ENCODE measurements around the gene HSPE1.
"Not testable (repeated sequence)": the region's sequence is repeated elsewhere in the genome, so short reads cannot be mapped to it uniquely, and the experiment has no call there.

Gene HSPE1
- long read RNA-seq, donor 1, transcript HSPE1-201 (4 exons, 950 nt) = major isoform, 380 of 511 reads
- long read RNA-seq, donor 1, transcript HSPE1-202 (3 exons, 570 nt) = minor isoform, 13 of 511 reads
- long read RNA-seq, donor 1, transcript HSPE1-206 (2 exons, 569 nt) = minor isoform, 10 of 511 reads
- long read RNA-seq, donor 1, partial matches to known transcripts = 87 of 511 reads
- long read RNA-seq, donor 1, other reads (novel, unspliced or antisense) = 13 of 511 reads
- long read RNA-seq, donor 2, transcript HSPE1-202 (3 exons, 570 nt) = minor isoform, 5 of 283 reads
- long read RNA-seq, donor 2, transcript HSPE1-201 (4 exons, 950 nt) = major isoform, 231 of 283 reads
- long read RNA-seq, donor 2, transcript HSPE1-206 (2 exons, 569 nt) = minor isoform, 5 of 283 reads
- long read RNA-seq, donor 2, partial matches to known transcripts = 41 of 283 reads
- long read RNA-seq, donor 2, other reads (novel, unspliced or antisense) = 0 of 283 reads
- long read RNA-seq, donor 3, transcript HSPE1-201 (4 exons, 950 nt) = major isoform, 92 of 120 reads
- long read RNA-seq, donor 3, partial matches to known transcripts = 23 of 120 reads
- long read RNA-seq, donor 3, other reads (novel, unspliced or antisense) = 0 of 120 reads
- long read RNA-seq, donor 4, transcript HSPE1-206 (2 exons, 569 nt) = minor isoform, 7 of 290 reads
- long read RNA-seq, donor 4, transcript HSPE1-202 (3 exons, 570 nt) = minor isoform, 7 of 290 reads
- long read RNA-seq, donor 4, transcript HSPE1-201 (4 exons, 950 nt) = major isoform, 210 of 290 reads
- long read RNA-seq, donor 4, partial matches to known transcripts = 57 of 290 reads
- long read RNA-seq, donor 4, other reads (novel, unspliced or antisense) = 7 of 290 reads
- long read RNA-seq, donor 5, transcript HSPE1-202 (3 exons, 570 nt) = minor isoform, 7 of 360 reads
- long read RNA-seq, donor 5, transcript HSPE1-201 (4 exons, 950 nt) = major isoform, 302 of 360 reads
- long read RNA-seq, donor 5, partial matches to known transcripts = 46 of 360 reads
- long read RNA-seq, donor 5, other reads (novel, unspliced or antisense) = 0 of 360 reads
- long read RNA-seq, donor 6, transcript HSPE1-201 (4 exons, 950 nt) = major isoform, 233 of 346 reads
- long read RNA-seq, donor 6, transcript HSPE1-206 (2 exons, 569 nt) = minor isoform, 5 of 346 reads
- long read RNA-seq, donor 6, transcript HSPE1-202 (3 exons, 570 nt) = minor isoform, 9 of 346 reads
- long read RNA-seq, donor 6, partial matches to known transcripts = 92 of 346 reads
- long read RNA-seq, donor 6, other reads (novel, unspliced or antisense) = 5 of 346 reads
- long read RNA-seq, donor 7, transcript HSPE1-206 (2 exons, 569 nt) = minor isoform, 5 of 409 reads
- long read RNA-seq, donor 7, transcript HSPE1-201 (4 exons, 950 nt) = major isoform, 311 of 409 reads
- long read RNA-seq, donor 7, transcript HSPE1-202 (3 exons, 570 nt) = minor isoform, 11 of 409 reads
- long read RNA-seq, donor 7, partial matches to known transcripts = 75 of 409 reads
- long read RNA-seq, donor 7, other reads (novel, unspliced or antisense) = 5 of 409 reads
- long read RNA-seq, donor 8, transcript HSPE1-202 (3 exons, 570 nt) = minor isoform, 6 of 301 reads
- long read RNA-seq, donor 8, transcript HSPE1-201 (4 exons, 950 nt) = major isoform, 234 of 301 reads
- long read RNA-seq, donor 8, partial matches to known transcripts = 38 of 301 reads
- long read RNA-seq, donor 8, other reads (novel, unspliced or antisense) = 16 of 301 reads

DNA sequence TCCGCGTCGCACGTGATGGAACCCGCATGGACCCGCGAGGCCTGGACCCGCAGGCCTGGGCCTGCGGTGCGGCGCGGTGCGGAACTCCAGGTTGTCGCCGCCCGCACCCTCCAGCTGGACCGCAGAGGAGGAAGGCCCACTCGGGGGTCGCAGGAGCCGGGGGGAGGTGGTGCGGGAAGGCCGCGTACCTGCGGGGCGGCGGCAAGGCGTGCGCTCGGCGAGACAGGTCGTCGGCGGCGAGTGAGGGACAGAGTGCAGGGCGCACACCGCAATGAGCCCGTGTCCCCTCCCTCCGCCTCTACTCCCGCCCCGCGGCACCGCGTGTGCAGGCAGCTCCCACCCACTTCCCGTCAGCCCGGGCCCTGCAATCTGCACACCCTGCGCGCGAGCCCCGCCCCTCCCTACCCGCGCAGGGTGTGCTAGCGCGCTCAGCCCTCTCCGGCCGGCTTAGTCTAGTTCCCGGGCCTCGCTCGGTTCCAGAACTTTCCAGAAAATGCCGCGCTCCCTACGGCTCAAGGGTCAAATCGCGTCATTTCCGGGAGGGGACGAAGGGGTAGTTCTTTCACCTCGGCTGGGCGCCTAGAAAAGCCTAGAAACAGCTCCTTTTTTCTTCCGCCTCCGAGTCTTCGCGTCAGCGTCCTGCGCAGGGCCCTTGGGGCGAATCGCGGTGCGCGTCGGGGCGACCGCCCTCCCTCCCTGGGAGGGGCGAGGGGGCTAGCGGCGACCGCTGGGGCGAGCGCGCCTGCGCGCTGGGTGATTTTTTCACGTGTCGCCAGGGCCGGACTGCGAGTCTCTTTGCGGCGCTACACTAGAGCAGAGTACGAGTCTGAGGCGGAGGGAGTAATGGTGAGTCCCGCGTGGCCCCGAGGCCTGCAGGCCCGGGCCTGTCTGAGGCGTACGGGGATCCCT lies at the start of gene HSPE1, which contains the start of gene HSPD1:
TSS of gene HSPE1 (plus strand) at position 786 of the 909 bp plus-strand sequence. CDS start at position 844, 58 bp downstream.
TSS of gene HSPD1 (minus strand) at position 247 of the 909 bp plus-strand sequence. CDS start 992 bp downstream, outside the sequence.
- peak; percentile 96 for DNase-seq

DNA sequence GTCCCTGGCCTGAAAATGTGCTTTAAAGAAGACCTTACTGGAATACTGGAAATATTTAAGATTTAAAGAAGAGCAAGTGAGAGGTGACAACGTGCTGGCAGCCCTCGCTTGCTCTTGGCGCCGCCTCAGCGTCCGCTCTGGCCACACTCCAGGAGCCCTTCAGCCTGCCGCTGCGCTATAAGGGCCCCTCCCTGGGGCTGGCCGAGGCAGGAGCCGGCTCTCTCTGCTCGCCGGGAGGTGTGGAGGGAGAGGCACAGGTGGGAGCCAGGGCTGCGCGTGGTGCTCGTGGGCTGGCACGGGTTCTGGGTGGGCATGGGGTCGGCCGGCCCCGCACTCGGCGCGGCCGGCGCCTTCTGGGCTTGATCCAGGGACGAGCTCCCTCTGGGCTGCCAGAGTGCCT lies 49.7 kb upstream of the HSPE1 start:
- DNase-seq = no peak

DNA sequence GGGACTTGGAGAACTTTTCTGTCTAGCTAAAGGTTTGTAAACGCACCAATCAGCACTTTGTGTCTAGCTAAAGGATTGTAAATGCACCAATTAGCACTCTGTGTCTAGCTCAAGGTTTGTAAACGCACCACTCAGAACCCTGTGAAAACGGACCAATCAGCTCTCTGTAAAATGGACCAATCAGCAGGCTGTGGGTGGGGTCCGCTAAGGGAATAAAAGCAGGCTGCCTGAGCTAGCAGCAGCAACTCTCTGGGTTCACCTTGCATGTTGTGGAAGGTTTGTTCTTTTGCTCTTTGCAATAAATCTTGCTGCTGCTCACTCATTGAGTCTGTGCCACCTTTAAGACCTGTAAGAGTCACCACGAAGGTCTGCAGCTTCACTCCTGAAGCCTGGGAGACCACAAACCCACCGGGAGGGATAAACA lies 49.2 kb upstream of the HSPE1 start:
- DNase-seq = not testable (repeated sequence)

DNA sequence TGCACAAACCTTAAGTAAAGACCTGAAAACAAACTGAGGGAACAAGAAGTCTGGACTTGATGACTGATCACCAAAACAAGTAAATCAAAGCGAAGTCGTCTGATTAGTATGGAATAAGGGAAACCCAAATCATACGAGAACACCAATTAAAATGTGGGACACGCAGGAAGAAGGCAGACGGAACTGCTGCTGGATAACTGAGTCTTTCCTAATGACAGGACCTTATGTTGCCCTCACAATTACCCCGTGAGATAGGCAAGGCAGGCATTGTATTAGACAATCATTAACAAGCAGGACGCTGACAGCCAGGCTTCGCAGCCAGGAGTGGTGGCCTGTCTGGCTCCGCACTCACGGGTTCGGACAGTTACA lies 47.4 kb upstream of the HSPE1 start:
- no peak for DNase-seq

DNA sequence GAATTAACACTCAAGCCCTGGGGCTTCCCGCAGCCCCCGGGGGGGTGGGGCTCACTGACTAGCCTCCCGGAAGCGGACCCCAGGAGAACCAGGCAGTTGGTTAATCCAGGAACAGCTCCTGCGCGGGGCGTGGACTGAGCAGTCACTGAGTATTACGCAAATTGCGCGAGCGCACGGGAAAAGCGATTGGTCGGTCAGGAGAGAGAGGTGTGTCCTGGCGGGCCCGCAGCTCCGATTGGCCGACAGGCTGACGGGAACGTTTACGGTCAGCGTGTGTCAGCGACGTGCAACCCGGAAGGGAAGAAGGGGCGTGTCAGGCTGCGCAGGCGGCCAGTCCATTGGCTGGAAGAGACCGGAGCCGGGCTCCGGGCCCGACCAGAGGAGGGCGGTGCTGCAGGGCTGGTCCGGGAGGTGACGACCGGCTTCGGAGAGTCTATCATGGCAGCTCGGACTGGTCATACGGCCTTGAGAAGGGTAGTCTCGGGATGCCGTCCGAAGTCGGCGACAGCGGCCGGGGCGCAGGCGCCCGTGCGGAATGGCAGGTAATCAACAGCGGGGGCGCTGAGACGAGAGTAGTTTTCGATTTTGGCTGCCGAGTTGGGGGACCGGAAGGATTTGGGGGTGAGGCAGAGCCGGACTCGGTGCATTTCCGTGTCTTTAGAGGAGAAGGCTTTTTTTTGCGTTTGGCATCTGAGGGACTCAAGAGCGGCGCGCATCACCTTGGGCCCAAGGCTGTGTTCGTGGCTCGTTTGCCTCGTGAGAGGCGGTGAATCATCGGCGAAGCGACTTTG lies 46.9 kb upstream of the HSPE1 start, which contains the start of gene COQ10B:
TSS of gene COQ10B (plus strand) at position 430 of the 791 bp plus-strand sequence. CDS start at position 439, 9 bp downstream.
- DNase-seq = peak; percentile 94

DNA sequence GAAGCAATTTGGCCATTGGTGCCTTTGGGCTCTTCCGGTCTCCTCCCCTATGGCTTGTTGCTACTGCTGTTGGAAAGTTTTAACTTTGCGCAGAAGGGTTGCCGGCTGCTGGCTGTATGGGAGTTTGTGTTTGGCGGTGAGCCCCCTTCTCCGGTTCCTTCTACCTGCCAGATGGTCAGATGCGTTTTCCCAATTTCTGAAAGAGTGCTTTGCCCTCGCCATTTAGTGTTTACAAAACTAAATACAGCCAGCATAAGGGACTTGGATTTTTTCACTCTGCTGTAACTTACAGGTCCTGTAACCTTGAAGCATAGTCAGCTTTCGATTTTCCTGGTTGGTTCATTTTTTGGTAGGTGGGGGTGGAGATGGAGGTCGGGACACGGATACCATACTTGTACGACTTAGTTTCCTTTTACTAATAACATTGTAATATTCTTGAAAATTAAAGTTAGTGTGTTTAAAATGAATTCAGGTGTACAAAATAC lies 46.2 kb upstream of the HSPE1 start:
- DNase-seq = no peak

DNA sequence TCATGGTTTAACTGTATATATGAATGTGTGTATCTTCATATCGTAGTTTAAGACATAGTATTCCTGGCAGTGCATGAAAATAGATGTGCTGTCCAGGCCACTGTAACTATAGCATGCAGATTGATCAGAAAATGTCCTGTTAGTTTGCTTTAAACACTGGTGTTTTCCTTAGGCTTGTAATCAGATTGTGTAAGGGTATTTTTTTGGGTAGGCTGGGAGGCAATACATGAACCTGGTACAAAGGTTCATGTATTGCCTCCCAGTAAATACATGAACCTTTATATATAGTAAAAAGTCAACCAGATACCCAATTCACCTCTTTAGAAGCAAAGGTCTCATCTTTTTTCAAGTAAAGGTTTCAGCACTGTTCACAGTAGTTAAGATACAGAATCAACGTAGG lies 45.3 kb upstream of the HSPE1 start:
- DNase-seq = no peak

DNA sequence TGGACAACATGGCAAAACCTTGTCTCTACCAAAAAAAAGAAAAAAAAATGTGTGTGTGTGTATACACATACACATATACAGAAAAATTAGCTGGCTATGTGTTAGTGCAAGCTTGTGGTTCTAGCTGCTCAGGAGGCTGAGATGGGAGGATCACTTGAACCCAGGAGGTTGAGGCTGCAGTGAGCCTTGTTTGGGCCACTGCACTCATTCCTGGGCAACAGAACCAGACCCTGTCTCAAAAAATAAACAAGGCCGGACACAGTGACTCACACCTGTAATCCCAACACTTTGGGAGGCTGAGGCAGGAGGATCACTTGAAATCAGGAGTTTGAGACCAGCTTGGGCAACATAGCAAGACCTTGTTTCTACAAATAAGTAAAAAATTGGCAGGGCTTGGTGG lies 44.8 kb upstream of the HSPE1 start:
- DNase-seq = no peak

DNA sequence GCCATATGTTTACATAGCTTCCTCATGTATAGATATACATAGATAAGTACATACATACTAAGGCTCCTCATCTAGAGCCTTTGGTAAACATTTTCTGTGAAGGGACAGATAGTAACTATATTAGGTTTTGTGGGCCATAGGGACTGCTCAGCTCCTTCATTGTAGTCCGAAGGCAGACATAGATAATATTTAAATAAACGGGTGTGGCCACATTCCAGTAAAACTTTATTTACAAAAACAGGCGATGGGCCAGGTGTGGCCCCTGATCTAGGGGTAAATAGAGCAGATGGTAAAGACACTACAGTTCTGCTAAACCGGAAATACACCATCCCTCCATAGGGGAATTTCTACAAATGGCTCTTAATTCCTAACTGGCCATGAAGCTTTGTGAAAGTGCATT lies 39.5 kb upstream of the HSPE1 start:
- no peak for DNase-seq

DNA sequence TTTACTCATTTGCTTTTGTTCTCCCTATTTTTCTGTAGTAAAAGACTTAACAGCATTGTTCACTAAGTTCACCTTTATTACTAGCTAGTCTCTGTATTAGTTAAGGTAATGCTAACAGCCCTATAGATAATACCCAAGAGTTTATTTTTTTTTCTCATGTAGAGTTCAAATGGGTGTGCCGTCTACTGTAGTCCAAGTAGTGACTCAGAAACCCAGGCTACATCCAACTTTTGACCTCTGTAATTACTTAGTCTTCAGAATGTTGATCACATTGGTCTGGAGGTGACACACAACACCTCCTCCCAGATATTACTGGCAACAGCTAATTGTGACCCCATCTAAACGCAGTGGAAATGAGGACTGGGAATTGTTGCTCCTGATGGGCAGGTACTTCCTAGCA lies 39.1 kb upstream of the HSPE1 start:
- no peak for DNase-seq

DNA sequence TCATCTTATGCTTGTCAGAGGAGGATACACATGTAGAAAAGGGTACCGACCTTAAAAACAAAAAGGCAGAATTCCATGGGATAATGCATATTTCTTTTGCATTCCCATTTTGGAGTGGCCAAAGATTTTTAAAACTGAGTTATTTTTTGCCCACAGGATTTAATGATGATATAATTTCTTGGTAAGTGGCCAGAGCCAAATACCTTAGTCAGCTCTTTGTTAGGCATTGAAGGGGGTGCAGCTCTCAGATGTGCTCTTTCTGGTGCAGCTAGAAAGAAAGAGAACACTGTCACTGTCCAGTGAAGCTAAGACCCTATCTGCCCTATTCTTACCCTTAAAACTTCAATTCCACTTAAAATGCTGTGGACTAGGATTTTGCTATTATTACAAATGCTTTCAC lies 36.0 kb upstream of the HSPE1 start:
- no peak for DNase-seq

DNA sequence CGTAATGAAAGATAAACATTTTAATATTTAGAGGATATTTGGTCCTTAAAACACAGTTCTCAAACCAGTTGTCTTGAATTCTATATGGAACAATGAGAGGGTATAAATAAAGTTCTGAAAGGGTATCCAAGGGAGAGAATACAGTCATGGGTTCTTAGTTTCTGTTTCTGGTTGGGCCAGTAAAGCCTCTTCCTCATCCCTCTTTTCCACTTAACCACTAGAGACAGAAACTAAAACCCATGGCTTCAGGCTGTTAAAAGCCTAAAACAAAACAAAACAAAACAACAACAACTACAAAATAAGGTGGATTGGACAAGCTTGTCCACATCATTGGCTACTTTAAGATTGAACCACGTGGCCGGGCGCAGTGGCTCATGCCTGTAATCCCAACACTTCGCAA lies 28.0 kb upstream of the HSPE1 start:
- no peak for DNase-seq

DNA sequence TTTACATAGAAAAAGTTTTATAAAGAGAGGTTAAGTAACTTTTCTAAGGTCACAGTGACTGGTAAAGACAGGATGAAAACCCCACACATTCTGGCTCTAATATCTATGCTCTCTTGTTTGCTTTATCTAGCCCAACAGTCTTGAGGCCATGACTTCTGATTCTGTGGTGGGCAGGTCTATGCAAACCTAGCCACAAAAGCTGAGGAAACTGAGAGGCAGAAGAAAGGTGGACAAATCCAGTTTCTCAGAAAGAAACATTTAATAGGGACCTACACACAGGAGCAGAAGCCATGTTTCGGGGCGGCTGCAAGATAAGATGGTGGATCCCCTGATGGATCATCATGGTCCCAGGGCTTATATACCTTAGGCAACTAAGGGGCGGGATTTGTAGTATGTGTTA lies 22.4 kb upstream of the HSPE1 start:
- DNase-seq = no peak

DNA sequence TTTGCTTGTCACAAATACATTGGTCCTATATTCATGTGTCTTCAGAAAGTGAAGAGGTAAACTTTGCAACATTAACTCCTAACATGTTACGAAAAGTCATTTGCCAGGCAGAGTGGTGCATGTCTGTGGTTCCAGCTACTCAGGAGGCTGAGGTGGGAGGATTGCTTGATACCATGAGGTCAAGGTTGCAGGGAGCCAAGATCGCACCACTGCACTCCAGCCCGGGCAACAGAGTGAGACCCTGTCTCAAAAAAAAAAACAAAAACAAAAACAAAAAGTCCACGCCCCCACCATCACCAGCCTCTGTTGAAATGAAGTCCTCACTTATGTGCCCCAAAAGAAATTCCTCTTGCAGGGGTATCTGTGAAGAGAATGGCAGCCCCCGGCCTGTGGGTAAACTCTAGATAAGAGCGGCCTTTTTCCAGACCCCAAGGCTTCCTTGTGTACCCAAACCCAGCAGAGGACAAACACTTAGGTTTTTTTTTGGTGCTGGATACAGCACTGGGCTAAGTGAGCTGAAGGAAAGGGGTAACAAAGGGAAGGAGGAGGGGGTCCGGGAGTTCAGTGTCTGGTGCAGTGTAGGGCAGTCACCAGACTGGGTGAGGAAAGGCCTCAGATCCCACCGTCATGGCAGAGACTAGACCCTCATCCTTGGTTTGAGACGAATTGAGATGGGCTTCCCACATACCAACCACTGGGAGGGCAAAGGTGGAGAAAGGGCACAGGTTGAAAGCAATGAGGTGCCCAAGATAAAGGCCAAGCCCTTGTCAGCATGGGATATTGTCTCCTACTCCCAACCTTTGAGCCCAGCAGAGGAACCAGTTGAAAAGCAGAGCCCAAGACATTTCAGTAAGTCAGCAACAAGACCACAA lies 19.8 kb upstream of the HSPE1 start:
- DNase-seq = no peak

DNA sequence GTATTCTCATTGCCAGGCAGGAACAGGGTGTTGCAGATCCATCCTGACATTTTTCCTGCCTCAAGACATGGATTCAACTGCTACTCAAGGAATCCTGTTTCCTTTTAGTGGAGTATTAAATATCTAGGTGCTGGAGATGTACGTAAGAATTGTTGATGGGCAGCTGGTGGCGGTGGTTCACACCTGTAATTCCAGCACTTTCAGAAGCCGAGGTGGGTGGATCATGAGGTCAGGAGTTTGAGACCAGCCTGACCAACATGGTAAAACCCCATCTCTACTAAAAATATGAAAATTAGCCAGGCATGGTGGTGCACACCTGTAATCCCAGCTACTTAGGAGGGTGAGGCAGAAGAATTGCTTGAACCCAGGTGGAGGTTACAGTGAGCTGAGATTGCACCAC lies 15.9 kb upstream of the HSPE1 start:
- DNase-seq = not testable (repeated sequence)

DNA sequence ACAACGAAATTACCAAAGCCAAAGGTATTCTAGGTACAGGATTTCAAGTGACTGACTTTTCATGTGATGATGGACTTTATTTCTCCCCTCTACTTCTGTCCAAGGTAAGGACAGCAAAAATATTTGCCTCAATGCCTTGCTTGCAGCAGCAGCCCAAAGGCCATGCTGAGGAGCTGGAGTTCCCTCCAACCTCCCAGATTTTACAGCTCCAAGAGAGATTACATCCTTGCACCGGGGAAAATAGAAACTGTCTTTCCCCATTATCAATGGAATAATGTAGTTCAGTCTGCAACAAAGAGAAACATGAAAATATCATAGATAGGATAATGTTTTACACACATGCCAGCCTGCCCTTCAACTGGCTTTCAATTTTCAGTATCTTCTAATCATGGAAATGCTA lies 14.0 kb upstream of the HSPE1 start:
- DNase-seq = no peak

DNA sequence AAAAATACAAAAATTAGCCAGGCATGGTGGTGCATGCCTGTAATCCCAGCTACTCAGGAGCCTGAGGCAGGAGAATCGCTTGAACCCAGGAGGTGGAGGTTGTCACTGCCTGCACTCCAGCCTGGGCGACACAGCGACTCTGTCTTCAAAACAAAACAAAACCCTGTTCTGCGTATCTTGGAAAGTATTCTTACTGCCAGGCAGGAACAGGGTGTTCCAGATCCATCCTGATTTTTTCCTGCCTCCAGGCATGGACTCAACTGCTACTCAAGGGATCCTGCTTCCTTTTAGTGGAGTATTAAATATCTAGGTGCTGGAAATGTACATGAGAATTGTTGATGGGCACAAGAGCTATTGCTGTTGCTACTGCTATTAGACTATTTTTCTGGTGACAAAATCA lies 12.8 kb upstream of the HSPE1 start:
- no peak for DNase-seq

All from right kidney (tissue), 9 donors.